ENCODE data around the gene KRTAP10-3. TPM values are rescaled to one million over a fixed set of nuclear protein-coding genes. Genes with fewer than 3 reads are reported as not detected.

The KRTAP10-3 gene
- total and polyA plus RNA-seq, 2 of the 13 experiments (the other 11 are each of a cell fraction or from before 2014, with no cell fraction given) = not detected

GRCh38 chr21:44552681-44553080 lies 5.9 kb downstream of the KRTAP10-3 start:
- Histone ChIP-seq H3K27ac (ENCODE audit: extremely low read length, insufficient read depth, low read length) (no peak overlapping the region), H3K9me3 (ENCODE audit: low read length) (no peaks in the 10 kb centered on the region), H3K4me2 (ENCODE audit: low read depth, low read length) (no peak overlapping the region), H3K4me3 (replicated peaks in 1 of 3; ENCODE audit: insufficient read depth in 1 of 3, low read depth in 2 of 3, low read length in 3 of 3) (no peak overlapping the region), H3K27me3 (ENCODE audit: control insufficient read depth in 1 of 2, insufficient read depth in 2 of 2, low read length in 2 of 2) (peaks cover 0 to 9% of the 10 kb centered on the region in 2 experiments; a peak in 2 of 5 replicates), H3K9ac (ENCODE audit: insufficient read depth, low read depth, low read length) (no peak overlapping the region), H4K20me1 (ENCODE audit: insufficient read depth, low read length) (no peaks in the 10 kb centered on the region), H2AFZ (ENCODE audit: low read length) (no peak overlapping the region), H3K36me3 (replicated peaks in 1 of 2; ENCODE audit: control insufficient read depth in 1 of 2, insufficient read depth in 2 of 2, low read length in 2 of 2) (no peaks in the 10 kb centered on the region), H3K4me1 (ENCODE audit: insufficient read depth, low read length) (no peaks in the 10 kb centered on the region; the same call in 1 of the 2 replicates), H3K79me2 (ENCODE audit: insufficient read depth, low read length) (no peaks in the 10 kb centered on the region)
- in situ Hi-C loops (cut with HindIII; ENCODE audit: extremely low pct_ligation_motif_present, low pct_unique_long_range_greater_than_20kb) = no loop called here
- ChIA-PET POLR2A (no interaction called here), CTCF (ENCODE audit: low intra/inter-chr PET ratio, low total read pairs) (no interaction called here)
- FAIRE-seq (no peak), DNase-seq (ENCODE audit: low spot score) (no peak), ATAC-seq (no peak)
- BruUV-seq (replicated peaks) = no TSS peak
- TF ChIP-seq POLR2AphosphoS2 (IDR thresholded peaks at IDR 0.05; ENCODE audit: low read depth, low read length) (no peak), BRD4 (CRISPR knock-in tag; IDR thresholded peaks at IDR 0.05) (no peak), CENPX (CRISPR knock-in tag; IDR thresholded peaks at IDR 0.05) (no peak), RXRB (CRISPR knock-in tag; IDR thresholded peaks at IDR 0.05; ENCODE audit: borderline replicate concordance) (no peak), GATAD1 (CRISPR knock-in tag; IDR thresholded peaks at IDR 0.05) (no peak), ZNF788 (CRISPR knock-in tag; IDR thresholded peaks at IDR 0.05; ENCODE audit: borderline replicate concordance) (no peak), U2AF1 (optimal IDR thresholded peaks at IDR 0.05; ENCODE audit: low read depth, low read length) (no peak), CBX5 (CRISPR knock-in tag; IDR thresholded peaks at IDR 0.05; ENCODE audit: borderline replicate concordance) (no peak), CTCF (CRISPR knock-in tag; IDR thresholded peaks at IDR 0.05) (no peak), ATRX (CRISPR knock-in tag; IDR thresholded peaks at IDR 0.05; ENCODE audit: borderline replicate concordance) (no peak), PLRG1 (conservative IDR thresholded peaks at IDR 0.05) (no peak), CENPT (CRISPR knock-in tag; IDR thresholded peaks at IDR 0.05; ENCODE audit: low read depth) (no peak), HNF4A (CRISPR knock-in tag; IDR thresholded peaks at IDR 0.05) (no peak), DZIP1 (CRISPR knock-in tag; IDR thresholded peaks at IDR 0.05) (no peak), EED (CRISPR knock-in tag; IDR thresholded peaks at IDR 0.05) (no peak), KDM5A (IDR thresholded peaks at IDR 0.05; ENCODE audit: borderline replicate concordance, low read length) (no peak), ZNF24 (IDR thresholded peaks at IDR 0.05) (no peak), BRCA1 (CRISPR knock-in tag; IDR thresholded peaks at IDR 0.05) (no peak)
- 68% methylated on average over 11 of the region's 13 CpGs for WGBS (ENCODE audit: low lambda C conversion rate)
- intact Hi-C loops (cut with micrococcal nuclease; ENCODE audit: unreplicated experiment) = no loop called here
